HG03342 (cell line): ENCODE measurements around the gene PRMT7.

Experiments used
- ATAC-seq: cut with Tn5 transposase; IDR thresholded peaks from one replicate; pipeline ENCODE4 v1.9.1; 2021; ENCODE audit warnings: mild to moderate bottlenecking, moderate library complexity; ENCODE audit not compliant: unreplicated experiment

PRMT7 gene

GRCh38 chr16:68310774-68311511 is at the start of gene PRMT7, which contains the start of gene SLC7A6OS:
Gene PRMT7 (plus strand): TSS chr16:68311019. CDS start chr16:68315980, 4,961 bp downstream.
Gene SLC7A6OS (minus strand): TSS chr16:68310946. CDS start chr16:68310926, 20 bp downstream.
- peak; percentile 97 for ATAC-seq

- peak; percentile 4 for ATAC-seq
Observed at GRCh38 chr16:68263559-68264127, 47.2 kb upstream of the PRMT7 start.

- peak; percentile 55 for ATAC-seq
Observed at GRCh38 chr16:68264128-68265077, 46.4 kb upstream of the PRMT7 start, which contains the start of gene SLC7A6. Gene SLC7A6 (plus strand): TSS chr16:68264526. CDS start chr16:68274727, 10,201 bp downstream.

DNA sequence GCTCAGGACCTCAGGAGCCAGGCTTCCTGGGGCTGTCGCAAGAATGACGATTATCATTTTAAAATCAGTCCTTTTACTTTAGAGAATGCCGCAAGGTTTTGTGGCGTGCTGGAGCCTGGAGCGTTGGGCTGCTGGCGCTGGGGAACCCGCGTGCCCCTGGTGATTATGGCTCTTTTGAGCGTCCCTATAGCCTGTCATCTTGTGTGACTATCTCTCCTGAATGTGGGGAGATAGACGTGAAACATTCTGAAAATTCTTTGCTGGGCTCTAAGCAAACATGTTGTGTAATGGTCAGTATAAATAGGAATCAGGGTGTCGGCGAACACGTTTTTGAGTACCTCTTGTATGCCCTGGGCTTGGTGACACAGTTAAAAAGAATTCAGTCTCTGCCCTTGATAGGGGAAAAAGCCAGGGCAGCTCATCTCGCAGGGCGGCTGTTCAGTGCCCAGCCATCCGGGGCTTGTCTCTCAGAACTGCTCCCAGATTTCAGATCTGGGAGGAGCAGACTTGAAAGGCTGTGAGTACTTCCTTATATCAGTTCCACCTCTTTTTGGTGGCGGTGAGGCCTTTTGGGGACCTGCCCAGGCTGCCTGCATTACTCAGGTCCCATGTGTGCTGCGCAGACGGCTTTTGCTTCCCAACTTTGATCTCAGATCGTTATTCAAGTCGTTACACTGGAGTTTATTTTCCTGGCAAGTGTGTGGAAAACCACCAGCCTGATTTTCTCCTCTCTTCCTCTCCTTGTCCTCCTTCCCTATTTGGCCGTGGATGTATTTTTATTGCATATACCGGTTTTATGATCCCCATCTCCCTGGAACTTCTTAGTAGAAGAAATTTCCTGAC is 45.5 kb upstream of the PRMT7 start:
- peak; percentile 14 for ATAC-seq

GRCh38 chr16:68267612-68268405 is 43.0 kb upstream of the PRMT7 start:
- ATAC-seq = no peak

DNA sequence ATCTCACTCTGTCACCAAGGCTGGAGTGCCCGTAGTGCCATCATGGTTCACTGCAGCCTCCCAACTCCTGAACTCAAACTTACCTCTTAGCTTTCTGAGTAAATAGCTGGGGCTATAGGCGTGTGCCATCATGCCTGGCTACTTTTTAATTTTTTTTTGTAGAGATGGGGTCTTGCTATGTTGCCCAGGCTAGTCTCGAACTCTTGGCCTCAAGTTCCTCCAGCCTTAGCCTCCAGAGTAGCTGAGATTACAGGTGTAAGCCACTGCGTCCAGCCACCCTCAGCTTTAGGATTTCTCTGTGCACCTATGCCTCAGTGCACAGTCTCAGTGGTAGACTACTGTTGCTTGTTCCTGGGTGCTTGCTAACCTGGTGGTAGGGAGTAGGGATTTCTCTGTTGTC is 41.0 kb upstream of the PRMT7 start:
- no peak for ATAC-seq

- no peak for ATAC-seq
Observed at GRCh38 chr16:68270353-68270752, 40.5 kb upstream of the PRMT7 start.

DNA sequence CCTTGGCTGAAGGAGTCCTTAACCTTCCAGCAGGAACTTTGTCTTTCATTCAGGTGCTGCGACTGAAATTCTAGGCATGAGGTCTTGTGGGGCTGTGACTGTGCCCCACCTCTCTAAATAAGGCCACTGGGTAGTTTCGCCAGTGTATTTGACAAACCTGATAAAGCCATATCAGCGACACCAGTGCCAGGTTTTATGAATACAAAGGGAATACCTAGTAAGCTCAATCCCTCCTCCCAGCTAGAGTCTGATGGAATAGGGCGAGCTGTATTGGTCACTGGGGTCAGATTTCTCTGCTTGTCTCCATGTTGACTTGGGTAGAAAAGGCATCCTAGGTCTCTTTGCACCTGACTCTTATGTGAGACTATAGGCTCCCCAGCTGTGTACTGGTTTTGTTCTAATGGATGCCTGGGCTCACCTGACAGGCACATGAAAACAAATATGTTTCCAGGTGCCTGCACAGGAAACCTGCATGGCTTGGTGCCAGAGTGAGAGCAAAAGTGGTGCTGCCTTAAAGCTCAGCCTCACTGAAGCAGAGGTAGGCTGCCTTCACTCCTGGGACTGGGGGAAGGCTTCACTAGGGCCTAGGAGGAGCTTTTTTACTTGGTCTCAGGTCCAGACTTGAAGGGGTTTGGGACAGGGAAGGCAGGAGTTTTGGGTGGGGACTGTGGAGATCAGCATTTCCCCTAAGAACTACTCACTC is 38.2 kb upstream of the PRMT7 start:
- no peak for ATAC-seq

- ATAC-seq = no peak
Observed at GRCh38 chr16:68273459-68273858, 37.4 kb upstream of the PRMT7 start.

GRCh38 chr16:68273896-68274295 is 36.9 kb upstream of the PRMT7 start:
- ATAC-seq = no peak

DNA sequence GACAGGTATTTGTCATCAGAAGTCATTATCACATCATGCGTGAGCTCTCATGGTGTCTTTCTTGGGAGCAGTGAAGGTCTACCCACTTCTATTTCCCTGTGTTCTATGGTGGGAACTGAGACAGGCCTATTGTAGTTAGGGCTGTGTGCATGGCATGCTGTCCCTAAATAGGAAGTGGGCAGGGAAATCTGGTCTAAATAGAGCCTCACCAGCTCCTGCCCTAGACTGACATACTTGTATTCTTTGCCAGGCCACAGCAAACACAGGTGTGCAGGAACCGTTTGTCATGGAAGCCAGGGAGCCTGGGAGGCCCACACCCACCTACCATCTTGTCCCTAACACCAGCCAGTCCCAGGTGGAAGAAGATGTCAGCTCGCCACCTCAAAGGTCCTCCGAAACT is 36.4 kb upstream of the PRMT7 start:
- no peak for ATAC-seq

DNA sequence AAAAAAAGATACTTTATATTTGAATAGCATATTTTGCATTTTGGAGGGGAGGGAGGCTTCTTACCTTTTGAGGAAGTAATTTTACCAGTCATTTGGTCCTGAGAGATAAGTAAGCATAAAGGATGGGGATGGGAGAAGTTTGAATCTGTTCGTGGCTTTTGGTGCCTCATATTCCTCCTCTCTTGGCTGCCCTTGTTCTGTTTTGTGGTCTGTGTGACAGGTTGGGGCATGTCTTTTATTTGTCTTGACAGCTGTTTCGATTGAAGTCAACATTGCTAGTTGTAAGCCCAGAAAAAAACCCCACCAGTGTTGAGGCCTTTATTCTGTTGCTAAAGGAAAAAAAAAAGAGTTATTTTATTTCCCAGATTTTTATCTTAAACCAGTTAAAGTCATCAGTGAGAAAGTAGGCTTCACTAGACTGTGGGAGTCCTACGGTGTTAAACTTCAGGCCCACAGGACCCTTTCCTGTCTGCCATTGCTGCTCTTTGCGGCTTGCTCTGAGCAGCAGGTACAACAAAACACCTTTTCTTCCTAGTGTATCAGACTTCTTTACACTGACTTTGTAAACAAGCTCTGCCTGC is 35.1 kb upstream of the PRMT7 start:
- peak; percentile 68 for ATAC-seq

DNA sequence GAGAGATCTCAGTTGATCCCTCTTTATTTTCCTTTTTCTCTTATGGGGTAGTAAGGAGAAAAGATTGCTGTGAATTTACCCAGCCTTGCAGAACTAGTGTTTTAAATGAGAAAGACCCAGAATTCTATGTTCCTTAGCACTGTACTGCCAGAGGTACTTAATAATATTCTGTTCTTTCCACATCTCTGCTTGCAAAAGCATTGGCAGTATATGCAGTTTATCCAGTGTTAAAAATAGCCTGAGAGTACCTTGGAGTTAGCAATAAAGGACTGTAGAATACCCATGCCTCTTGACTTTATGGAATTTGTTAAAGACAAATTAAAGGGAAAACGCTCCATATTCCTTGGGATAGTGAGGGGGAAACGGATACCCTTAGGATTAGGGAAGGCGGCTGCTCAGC is 34.6 kb upstream of the PRMT7 start:
- no peak for ATAC-seq

GRCh38 chr16:68279726-68280558 is 30.9 kb upstream of the PRMT7 start:
- no peak for ATAC-seq

DNA sequence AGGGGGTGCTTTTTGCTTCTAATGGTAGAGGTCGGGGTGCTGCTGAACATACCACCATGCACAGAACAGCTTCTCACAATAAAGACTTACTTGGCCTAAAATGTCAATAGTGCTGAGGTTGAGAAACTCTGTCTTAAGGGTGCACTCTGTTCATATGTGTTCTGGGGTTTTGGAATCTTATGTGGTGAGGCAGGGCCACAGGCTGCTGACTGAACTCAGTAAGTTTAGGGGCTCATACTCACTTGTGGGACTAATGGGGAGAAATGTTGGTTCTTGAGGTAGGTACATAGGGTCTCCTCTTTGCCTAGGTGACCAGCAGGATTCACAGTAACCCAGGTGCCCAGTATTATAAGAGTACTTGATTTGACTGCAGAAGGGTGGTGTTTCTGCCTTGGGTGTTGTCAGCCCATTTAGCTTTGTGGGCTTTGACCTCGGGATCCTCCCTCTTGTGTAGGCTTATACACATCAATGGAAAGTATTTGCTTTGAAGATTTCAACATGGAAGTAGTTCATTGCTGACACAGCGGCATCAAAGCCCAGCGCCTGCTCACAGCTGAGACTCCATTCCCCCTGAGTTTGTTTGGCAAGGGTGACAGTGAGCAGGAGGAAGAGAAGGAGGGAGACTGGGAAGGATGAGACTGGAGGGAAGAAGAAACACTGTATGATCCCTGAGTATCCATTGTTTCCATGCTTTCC is 29.3 kb upstream of the PRMT7 start:
- ATAC-seq = no peak

GRCh38 chr16:68282064-68282452 is 28.8 kb upstream of the PRMT7 start:
- ATAC-seq = no peak

DNA sequence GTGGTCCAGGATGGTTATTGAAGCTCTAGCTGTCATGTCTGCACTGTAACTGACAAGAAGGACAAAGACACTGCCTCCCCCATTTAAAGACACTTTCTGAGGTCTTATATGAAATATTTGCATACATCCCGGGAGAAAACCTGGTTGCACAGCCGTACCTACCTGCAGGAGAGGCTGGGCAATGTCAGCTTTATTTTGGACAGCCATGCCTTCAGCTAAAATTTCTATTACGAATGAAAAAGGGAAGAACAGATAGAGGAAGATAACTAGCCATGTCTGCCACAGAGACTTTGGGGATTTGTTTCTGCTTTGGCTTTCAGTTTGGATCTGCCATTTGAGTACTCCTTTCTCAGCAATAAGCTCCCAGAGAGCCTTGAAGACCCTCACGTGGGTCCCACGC is 27.5 kb upstream of the PRMT7 start:
- ATAC-seq = no peak
